AG10803 (cell line): Measurements from ENCODE around the gene ZNF280D.
A peak's percentile ranks its signal among the peaks of the same experiment; 100 is the strongest.

Experiments
- DNase-seq: peaks from one replicate; pipeline ENCODE4 v3.0.0; 2010; ENCODE audit warnings: low read depth
- H3K4me3 ChIP-seq: 2 replicates; pipeline ENCODE4 v1.5.1; 2011; ENCODE audit warnings: mild to moderate bottlenecking, low read length, control low read depth
- TF ChIP-seq, protein P1 (sequence below): conservative IDR thresholded peaks from 2 replicates; pipeline ENCODE4 v1.5.1; 2011; ENCODE audit warnings: mild to moderate bottlenecking, low read length, control low read depth, inconsistent platforms

ZNF280D gene

GRCh38 chr15:56774356-56774755 is 41.0 kb upstream of the ZNF280D start:
- no peak overlapping the region for H3K4me3 ChIP-seq
- TF ChIP-seq, protein P1, sequence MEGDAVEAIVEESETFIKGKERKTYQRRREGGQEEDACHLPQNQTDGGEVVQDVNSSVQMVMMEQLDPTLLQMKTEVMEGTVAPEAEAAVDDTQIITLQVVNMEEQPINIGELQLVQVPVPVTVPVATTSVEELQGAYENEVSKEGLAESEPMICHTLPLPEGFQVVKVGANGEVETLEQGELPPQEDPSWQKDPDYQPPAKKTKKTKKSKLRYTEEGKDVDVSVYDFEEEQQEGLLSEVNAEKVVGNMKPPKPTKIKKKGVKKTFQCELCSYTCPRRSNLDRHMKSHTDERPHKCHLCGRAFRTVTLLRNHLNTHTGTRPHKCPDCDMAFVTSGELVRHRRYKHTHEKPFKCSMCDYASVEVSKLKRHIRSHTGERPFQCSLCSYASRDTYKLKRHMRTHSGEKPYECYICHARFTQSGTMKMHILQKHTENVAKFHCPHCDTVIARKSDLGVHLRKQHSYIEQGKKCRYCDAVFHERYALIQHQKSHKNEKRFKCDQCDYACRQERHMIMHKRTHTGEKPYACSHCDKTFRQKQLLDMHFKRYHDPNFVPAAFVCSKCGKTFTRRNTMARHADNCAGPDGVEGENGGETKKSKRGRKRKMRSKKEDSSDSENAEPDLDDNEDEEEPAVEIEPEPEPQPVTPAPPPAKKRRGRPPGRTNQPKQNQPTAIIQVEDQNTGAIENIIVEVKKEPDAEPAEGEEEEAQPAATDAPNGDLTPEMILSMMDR: no peak
- no peak for DNase-seq

DNA sequence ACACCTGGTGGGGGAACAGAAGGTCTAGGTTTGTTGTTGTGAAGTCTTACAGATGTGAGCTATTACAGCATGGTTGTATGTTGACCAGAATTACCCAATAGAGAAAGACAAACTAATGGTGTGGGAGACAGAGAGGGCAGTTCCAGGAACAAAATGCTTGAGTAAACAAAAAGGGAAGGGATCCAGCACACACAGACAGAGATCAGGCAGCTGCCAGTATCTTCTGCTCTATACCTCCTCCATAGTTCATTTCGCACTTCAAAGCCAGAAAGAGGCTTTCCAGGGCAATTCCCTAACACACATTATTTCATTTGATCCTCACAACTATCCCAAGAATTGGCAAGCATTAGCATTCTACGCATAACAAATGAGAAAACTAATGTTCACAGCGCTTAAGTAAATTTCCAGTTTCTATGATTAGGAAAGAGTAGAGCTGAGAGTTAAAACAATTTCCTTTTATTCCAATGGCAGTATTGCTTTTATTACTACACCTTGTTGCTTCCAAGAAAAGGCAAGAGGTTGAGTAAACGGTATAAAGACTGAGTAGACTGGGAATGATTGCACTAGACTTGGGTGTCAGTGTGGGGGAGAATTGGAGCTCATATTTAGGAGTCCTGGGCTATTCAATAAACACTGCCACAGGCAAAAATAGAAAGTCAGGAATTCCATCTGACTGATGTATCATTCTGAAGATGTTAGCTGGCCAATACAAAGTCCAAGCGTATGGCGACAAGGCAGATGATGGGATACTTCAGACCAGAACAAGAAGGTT is 39.7 kb upstream of the ZNF280D start:
- peak; percentile 79 for DNase-seq
- TF ChIP-seq, protein P1: no peak

DNA sequence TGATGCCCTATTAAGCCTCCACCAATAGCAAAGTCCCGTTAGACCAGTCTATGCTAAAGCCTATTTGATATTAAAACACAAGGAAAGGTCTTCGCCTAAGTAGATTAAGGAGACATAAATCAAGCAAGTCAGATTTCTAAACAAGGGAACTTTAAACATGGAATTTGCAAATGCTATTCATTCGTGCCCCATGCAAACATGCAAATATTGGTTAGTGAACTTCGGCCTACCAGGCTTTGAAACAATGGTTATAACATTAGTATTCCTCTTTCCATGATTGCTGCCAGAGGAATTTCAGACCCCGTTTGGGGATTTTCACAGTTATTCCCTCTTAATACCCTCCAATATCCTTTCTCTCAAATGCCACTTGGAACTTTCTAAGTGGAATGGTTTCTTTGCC is 36.9 kb upstream of the ZNF280D start:
- TF ChIP-seq, protein P1: no peak
- H3K4me3 ChIP-seq: no peak overlapping the region
- no peak for DNase-seq

More for the DNA sequence above, 39.7 kb upstream of the ZNF280D start:
- H3K4me3 ChIP-seq: no peak overlapping the region

GRCh38 chr15:56767315-56767714 is 34.0 kb upstream of the ZNF280D start:
- TF ChIP-seq, protein P1: no peak
- no peak overlapping the region for H3K4me3 ChIP-seq
- no peak for DNase-seq

DNA sequence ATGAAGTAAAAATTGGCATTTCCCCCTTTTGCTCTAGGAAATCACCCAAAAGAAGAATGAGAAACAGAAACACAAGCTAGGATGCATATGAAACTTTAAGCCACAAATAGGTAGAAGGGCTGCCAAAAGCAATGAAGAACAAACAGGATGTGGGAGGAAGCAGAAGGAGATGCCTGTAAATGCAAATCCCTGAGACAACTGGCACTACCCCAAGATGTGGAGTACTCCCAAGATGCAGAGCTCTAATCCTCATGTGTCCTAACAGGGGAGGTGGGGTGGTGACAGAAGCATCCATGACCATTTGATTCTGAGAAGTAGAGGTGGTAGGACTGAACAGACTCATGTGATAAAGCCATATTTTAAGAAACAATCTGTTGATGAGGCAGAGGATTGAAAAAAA is 31.9 kb upstream of the ZNF280D start:
- H3K4me3 ChIP-seq: no peak overlapping the region
- TF ChIP-seq, protein P1: no peak
- DNase-seq: peak; percentile 95

DNA sequence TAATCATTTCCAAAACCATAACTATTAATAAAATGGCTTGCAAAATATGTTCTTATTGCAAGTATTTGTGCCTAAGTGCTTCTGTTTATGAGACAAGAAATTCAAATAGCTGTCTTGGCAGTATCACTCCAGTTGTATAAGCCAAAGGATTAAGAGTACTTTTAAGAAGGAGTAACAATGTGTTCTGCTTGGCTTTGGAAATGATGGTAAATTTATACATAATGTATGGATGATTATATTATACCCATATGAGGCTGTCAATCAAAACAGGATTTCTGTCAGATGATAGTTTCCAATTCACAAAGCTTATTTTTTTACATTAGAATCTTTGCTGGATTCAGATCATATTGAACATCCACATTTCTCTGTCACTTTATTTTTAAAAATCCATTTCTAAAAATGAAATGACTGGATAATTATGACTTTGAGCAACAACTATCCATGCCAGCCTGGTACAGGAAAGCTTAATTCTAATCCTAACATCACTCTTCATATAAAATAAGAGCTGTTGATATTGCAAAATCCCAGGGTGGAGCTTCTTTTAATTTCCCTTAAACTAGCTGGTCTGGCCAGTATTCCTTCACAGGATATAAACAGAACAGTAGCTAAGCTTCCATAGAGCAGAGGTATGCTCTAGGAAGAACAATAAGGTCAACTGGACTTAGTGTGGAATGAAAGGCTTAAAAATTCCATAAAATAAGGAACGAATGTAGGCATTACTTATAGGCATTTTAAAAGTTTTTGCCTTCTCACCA is 30.0 kb upstream of the ZNF280D start:
- H3K4me3 ChIP-seq: no peak overlapping the region
- DNase-seq: no peak
- TF ChIP-seq, protein P1: no peak

DNA sequence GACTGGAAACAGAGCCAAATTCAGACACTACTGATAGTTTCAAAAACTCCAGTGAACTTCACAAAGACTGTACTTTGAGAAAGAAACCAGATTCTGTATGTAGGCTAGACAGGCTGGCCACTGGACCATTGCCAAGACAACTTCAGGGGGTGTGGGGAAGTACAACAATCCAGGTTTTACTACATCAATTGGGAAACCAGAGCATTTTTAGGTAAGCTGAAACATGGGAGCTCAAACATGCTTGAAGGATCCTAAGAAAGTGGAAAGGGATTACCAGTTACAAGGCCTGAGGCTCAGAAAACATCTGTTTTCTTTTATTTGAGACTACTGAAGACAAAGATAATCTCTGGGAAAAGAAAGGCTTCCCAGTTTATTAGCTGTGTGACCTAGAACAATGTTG is 26.9 kb upstream of the ZNF280D start:
- TF ChIP-seq, protein P1: no peak
- peak; percentile 65 for DNase-seq
- H3K4me3 ChIP-seq: no peak overlapping the region
